GM19351 (cell line): Measurements from ENCODE around the gene PIGM.

Source experiments
- ATAC-seq: cut with Tn5 transposase; IDR thresholded peaks from one replicate; pipeline ENCODE4 v1.9.1; 2021; ENCODE audit warnings: mild to moderate bottlenecking, moderate library complexity; ENCODE audit not compliant: unreplicated experiment

The PIGM gene

DNA sequence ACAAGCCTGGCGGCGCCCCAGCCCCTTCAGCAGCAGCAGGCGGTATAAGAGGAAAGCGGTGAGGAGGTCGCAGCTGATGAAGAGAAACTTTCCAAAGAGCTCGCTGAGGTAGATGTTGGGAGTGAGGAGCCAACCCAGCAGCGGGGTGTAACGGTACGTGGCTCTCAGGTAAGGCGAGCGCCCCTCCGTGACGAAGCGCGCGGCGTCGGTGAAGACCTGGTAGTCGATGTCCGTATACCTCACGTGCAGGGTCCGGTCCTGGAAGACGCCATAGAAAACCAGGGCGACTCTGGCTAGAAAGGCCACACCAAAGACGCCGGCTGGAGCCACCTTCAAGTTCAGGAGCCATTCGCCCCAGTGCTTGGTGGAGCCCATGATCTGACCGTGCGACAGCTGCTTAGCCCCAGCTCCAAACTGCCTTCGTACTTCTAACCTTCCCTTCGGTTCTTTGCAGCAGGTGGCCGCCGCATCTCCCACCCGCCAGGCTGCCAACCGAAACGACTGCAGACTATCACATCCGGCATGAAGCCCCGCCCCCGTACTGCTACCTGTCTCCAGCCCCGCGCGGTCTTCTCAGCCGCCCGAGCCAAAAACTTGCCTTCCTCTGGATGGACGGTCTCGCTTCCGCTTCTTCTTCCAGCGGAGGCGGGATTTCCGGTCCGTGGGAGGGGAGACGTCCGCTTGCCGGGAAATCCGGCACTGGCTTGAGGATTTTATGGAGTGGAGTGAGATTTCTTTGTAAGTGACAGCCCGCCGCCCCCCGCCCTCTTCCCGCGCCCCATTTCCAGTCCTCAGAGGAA is at the start of gene PIGM:
Gene PIGM (minus strand): TSS at position 626 of the 800 bp plus-strand sequence. CDS start 251 bp downstream, at position 375.
- ATAC-seq: peak; percentile 97

DNA sequence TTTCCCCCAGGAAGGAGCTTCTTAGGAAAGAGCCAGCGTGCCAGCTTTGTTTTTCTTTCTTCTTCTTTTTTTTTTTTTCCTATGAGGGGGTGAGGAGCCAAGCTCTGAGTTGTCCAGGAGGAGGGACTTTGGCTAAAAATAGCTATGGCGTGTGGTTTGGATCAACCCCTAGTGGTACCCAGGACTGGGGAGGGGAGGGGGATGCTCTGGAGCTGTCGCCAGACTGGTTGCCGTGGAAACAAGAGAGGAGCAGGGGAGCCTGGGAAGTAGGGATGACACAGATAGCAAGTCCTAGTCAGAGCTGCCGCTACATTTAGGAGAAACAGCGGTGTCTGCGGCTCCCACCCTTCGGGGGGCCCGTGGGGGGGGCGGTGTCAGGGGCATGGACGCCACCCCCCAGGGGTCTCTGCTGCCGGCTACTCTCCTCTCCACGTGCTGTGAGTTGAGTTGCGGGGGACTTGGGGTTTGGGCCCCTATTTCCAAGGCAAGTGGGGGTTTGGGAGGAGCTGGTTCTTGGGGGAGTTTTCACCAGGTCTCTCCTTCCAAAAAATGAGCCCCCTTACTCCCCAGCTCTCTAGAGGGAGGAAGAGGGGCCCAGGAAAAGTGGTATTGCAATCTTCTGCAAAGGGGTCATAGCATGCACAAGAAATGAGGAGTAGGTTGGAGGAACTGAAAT is 49.6 kb upstream of the PIGM start, which contains the start of gene KCNJ9:
Gene KCNJ9 (plus strand): TSS at position 278 of the 676 bp plus-strand sequence. CDS start 2,493 bp downstream, outside the sequence.
- no peak for ATAC-seq

DNA sequence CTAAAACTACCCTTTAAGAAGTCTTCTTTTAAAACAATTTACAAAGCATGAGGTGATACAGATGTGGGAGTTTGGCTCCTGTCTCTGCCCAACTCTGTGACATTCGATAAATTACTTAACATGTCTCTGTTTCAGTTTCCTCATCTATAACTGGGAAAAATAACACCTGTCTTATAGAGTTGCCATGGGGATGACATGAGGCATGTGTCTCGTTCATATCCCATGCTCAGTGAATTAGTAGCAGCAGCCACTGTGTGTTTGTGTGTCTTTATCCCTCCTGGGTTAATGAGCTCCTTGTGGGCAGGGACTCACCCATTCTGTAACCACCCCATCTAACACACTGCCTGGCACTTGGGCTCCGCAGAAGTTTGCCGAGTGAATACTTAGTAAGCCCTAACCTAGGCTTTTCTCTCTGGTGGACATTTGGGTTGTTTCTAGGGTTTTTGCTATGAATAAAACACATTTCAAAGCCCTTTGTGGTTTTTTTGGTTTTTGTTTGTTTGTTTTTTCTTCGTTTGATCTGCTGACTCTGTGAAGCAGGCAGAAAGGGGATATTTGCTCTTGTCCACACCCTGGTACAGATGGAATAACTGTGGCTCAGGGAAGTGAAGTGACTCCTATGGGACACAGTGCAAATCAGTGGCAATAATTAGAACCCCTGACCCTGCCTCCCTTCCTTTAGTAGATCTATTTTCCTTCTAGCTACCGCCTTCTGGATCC is 48.8 kb upstream of the PIGM start:
- ATAC-seq: no peak

DNA sequence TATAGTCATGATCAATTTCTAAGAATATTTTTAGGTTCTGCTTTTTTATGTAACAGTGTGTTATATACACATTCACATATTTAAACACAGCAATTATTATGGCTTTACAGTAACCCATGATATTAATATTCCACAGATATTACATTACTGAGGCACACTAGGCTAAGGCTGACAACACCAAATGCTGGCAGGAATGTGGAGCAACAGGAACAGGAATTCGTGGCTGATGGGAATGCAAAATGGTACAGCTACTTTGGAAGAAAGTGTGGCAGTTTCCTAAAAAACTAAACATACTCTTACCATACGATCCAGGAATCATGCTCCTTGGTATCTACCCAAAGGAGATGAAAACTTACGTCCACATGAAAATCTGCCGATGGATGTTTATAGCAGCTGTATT is 47.7 kb upstream of the PIGM start:
- ATAC-seq: no peak

DNA sequence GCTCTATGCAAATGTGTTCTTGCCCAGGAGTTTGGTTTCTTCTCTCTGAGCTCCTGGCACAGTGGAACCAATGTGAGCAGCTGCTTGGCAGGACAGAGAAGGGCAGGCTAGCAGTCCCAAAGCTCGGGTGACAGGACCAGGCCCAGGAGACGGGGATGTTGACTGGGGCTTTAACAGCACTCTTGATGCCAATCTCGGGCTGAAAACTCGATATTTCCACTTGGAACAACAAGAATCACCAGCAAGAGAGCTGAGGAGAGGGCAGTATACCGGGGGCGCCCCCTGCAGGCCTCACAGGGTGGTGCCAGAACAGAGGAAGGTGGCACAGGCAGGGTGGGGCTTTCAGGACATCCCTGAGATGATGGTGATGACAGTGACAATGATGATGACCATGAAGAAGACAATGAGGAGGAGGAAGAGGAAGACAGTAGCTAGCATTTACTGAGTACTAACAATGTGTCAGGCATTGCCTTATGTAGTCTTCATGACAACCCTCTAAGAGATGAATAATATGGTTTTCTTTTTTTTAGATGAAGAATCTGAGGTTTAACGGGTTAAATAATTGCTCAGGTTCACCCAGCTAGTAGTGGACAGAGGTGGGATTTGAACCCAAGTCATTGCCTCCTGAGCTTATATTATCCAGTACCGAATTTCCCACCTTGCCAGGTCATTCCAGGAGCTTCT is 46.9 kb upstream of the PIGM start:
- ATAC-seq: peak; percentile 79

DNA sequence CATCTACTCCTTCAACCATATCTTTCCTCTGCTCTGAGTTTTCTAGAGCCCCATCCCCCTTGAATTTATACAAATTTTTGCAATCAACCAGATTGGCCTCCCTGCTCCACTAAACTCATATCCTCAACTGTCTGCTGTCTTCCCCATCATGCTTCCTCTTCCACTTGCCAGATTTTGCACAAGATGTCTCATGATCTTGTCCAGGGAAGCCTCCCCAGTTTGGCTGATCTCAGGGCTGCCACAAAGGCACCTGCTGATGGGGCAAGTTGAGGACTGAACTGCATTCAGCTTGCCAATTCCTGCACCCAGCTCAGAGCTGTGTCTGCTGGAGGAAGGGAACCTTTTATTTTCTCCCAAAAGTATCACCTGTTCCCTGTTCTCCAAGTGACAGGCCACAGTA is 45.7 kb upstream of the PIGM start:
- ATAC-seq: no peak

DNA sequence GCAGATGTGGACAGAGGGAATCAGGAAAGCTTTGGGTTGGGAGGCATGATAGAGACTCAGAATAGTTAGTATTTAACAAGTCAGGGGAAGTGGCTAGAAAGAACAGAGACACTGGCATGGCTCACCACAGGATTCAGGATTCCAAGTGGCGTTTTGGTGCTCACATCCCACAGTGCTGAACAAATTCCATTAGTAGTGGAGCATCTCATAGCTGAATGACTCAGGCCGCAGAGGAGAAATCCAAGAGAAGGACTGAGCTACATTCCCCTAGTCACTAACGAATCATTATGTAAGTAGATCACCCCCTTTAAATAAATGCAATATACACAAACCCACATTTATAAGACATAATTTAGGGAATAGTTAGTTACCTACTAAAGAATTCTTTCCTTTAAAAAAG is 44.5 kb upstream of the PIGM start:
- no peak for ATAC-seq

DNA sequence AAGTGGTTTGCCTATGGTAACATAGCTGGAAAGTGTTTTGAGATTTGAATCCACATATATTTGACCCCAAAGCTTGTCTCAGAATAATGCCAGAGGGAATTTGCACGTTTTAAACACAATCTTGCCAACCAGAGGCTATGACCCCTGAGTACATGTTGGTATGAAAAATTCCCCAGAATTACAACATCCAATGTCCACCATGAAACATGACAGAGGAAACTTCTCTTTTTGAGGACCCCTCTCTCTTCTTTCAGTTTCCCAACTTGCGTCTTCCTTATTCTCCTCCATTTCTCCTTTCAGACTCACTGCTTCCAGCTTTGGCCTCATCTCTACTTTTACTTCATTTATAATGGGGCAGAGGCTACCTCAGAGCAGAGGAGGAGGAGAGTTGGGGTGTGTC is 44.0 kb upstream of the PIGM start:
- ATAC-seq: no peak

DNA sequence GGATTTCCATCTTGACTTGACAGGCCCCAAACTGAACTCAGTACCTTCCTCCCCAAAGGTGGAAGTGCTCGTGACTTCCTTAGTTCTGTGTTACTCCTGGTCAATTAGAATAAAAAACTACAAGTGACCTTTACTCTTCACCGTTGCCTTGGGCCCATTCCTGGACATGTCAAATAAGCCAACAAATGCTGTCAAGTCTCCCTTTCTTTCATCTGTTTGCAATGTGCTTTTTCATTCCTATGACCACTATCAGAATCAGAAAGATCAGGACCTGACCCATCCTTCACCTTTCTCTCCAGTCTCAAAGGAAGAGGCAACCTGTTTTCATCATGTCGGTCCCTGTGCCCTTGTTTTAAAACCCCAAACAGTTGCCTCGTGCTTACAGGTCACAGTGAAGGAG is 43.1 kb upstream of the PIGM start:
- no peak for ATAC-seq

DNA sequence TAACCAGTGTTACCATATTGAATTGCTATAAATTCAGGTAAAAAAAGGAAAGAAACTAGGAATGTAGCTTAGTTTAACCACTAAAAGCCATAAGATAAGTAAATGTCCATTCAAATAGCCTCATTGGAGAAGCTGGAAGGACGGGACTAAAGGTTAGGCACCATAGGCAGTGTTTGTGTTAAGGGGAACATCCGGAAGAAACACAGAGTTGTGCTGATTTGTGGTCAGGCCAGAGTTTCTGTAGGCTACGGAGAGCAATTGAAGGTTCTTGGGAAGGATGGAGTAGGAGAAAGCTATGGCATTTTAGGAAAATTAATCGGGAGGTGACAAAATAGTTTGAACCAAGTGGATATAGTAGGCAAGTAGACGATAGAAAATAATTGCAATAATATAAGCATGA is 39.5 kb upstream of the PIGM start:
- no peak for ATAC-seq

DNA sequence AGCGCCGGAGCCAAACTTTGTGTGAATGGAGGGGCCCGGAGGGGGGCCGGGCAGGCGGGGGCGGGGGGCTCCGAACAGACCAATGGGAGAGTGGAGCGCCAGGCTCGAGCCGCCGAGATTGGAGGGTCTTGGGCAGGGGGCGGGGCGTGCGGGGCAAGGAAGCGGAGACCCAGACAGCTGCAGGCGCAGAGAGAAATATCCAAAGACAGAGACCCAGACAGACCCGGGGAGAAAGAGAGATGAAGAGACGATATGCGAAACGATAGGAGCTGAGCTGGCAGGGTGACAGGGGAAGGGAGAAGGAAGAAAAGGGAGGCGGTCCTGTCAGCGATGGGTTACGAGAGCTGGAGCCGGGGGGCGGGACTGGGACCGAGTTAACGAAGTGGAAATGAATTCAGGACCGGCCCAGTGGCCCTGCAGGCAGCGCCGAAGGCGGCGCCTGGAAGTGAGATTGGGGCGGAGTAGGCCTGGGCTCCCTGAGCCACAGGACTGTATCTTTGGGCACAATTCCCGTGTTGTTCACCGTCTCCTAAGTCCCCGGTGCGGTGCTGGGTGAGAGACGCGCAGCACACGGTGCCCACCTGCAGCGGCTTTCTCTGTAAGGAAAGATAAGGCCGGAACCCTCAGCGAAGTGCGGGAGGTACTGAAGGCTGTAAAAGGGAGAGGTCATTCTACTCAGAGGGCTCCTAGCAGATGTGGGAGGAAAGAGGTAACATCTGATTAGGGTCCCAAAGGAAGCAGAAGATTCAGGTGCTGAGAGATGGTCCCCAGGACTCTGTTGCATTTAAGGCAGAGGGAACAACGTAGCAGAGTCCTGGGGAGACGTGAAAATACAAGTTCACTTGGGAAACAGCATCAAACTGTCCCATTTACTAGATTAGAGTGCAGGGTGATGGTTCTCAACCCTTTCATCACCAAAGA is 38.7 kb upstream of the PIGM start:
- peak; percentile 44 for ATAC-seq

DNA sequence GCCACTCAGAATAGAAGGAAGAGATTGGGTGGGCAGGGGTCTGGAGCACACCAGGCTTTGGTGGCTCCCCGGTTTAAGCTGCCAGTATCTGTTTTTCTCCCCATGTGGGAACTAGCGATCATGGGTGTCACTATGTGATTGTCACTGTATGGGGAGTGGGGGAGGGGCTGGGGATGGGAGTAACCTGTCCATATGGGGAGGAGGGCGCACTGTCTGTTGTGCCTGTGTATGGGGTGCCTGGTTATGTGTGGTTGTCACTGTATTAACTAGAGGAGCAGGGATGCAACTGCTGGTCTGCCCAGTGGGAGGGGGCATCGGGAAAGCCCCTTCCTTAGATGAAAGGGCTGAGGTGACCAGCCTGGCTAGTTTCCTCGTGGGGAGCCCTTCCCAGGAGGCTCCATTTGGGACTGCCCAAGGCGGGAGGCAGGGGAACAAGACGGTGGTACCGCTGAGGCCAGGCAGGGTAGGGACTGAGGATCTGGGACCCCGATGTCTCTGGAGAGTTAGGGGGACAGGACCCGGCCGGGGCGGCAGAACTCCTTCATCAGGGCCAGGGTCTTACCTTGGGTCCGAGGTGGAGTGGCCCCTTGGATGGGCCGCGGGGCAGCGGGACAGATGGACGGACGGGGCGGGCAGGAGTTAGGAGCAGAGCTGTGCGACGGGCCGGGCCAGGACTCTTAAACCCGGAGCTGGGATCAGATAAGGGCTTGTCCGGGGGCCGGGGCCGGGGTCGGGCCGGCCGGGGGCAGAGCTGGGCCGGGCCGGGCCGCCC is 37.9 kb upstream of the PIGM start, which contains the start of gene KCNJ10:
Gene KCNJ10 (minus strand): TSS at position 701 of the 772 bp plus-strand sequence. CDS start 27,628 bp downstream, outside the sequence.
- no peak for ATAC-seq

DNA sequence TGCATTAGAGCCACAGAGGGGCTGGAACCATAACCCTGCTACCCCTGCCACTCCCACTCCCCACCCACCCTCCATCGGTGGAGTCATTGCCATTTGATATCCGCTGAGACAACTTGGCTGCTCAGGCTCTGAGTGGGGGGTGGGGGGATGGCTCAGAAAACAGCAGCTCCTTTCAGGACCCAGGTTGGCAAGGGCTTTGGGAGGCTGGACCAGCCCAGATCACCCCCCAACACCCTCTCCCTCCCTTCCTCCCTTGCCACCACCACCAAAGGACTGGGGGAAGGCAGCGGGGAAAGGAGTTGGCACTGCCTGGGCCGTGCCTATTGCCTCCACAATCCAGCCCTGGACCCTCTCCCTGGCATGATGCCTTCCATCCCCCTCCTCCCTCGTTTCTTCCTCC is 36.4 kb upstream of the PIGM start:
- ATAC-seq: no peak

DNA sequence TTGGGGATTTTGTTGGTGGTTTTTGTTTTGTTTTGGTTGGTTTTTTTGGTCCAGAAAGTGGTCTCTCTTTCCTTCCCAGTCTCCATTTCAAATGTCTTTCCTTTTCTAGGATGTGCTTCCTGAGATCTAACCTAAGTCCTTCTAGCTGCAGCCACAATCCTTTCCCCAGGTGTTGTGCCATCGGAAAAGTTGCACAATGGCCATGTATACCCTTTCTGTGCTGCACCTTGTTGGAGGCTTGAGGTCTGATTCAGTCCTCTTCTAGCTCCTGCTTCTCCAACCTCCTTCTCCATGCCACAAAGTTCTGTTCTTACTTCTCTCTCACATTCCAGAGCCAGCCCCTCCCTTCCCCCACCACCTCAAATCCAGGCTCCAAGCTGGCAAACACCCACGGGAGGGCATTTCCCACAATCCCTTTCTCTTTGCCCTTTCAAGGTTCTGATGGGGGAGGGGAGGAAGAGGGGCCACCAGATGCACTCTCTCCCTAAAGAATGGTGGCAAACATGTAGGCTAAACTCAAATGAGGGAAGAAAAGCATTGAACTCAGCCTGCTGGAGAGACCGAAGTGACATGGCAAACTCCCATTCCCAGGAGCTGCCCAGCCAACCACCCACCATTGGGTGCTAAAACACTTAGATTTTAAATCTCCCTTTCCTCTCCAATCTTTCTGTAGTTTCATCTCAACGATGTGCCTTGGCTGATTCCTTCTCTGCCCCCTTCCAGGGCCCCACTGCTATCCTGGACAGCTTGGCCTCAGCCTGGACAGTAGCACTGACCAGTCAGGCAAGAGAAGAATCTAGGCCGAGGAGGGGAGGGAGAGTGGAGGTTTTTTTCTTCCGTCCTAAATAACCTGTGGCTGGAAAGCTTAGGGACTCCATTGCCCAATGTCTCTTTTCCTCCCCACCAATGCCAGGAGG is 35.3 kb upstream of the PIGM start:
- no peak for ATAC-seq

DNA sequence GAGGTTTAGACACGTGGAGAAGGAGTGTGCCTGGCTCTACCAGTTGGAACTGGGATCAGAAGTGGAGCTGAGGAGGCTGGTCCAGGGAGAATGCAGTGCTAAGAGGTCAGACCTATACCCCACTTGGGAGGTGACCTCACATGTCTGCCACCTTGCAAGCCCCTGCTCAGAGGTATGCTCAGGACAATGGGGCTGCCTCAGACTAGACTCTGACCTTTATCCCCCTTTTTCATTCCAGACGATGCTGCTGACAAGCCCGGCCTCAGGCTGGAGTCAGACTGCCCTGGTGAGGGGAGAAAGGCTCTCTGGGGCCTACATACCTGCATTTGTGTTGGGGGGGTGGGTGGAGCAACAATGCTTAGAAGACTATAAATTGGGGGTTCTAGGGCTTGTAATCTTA is 33.0 kb upstream of the PIGM start:
- no peak for ATAC-seq

DNA sequence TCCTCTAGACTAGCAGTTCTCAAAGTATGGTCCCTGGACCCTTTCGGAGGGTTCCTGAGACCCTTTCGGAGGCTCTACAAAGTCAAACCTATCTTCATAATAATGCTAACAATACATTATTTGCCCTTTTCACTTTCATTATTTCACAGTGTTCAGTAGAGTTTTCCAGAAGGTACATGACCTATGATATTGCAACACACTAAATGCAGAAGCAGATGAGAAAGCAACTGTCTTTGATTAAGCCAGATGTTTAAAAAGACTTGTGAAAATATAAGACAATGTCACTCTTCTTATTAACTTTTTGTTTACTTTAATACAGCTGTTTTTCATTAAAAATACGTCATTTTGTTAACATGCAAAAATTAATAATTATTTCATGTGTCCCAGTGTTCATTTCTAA is 32.4 kb upstream of the PIGM start:
- ATAC-seq: no peak

DNA sequence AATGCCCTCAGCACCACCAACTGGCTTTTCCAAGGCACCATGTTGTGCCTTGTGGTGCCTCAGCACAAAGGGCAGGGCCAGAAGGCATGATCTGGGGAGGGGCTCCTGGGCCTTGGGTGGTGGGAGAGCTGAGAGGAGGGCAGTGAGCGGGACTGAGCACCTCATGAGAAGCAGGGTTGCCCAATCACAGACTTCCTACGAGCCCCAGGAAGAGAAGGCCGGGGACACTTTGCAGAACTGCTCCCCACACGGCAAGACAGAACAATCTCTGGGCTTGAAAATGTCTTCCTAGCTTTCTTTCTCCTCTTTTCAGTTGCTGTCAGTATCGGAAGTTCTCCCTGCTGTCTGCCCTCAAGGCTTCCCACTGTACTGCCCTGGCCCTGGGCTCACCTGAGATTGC is 31.4 kb upstream of the PIGM start:
- ATAC-seq: no peak

DNA sequence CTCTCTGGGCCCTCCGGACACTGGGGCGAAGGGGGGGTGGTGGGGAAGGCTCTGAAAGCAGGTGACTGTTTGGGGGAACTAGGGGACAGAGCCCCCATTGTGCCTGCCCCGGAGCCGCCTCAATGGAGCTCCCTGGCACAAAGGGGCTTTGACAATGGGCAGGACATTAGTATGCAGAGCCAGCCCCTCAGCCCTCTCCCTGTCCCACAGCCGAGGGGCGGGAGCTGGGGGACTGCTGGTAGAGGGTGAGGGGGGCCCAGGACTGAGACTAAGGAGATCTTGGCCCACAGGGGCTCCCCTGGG is 30.4 kb upstream of the PIGM start:
- no peak for ATAC-seq
